Body of pancreas (tissue), 4 donors: ENCODE data around the gene NCR1. TPM values are rescaled to one million over a fixed set of nuclear protein-coding genes. Genes with fewer than 3 reads are reported as not detected.
"Not testable (repeated sequence)": the region's sequence is repeated elsewhere in the genome, so short reads cannot be mapped to it uniquely, and the experiment has no call there.

Source experiments
- ATAC-seq: fragments of 150-250 bp; one replicate; pipeline ENCODE4 v1.9.1; 2016
- DNase-seq, 4 donors: peaks; one replicate each; pipeline ENCODE4 v3.0.0-alpha.2; 2019
- H3K27ac ChIP-seq, 4 donors: fragments of 200-600 bp; sonication (generic); 1 replicate in 3 of 4; 2 replicates in 1 of 4; pipeline versions ENCODE4 v1.5.1 to v1.6.1; 2016 to 2019; ENCODE audit warnings: mild to moderate bottlenecking in 1 of 4, mixed read lengths in 1 of 4, moderate library complexity in 1 of 4
- H3K27me3 ChIP-seq, 2 donors: fragments of 200-600 bp; sonication (generic); one replicate each; pipeline ENCODE4 v1.6.0; 2016; ENCODE audit warnings: mild to moderate bottlenecking in 1 of 2
- H3K36me3 ChIP-seq, 2 donors: fragments of 200-600 bp; sonication (generic); replicated peaks in 1 of 2; 2 replicates each; pipeline ENCODE4 v1.5.1; 2016; ENCODE audit warnings: low read depth in 2 of 2; ENCODE audit not compliant: insufficient read depth in 1 of 2
- H3K4me1 ChIP-seq: fragments of 200-600 bp; sonication (generic); one replicate; pipeline ENCODE4 v1.6.0; 2016
- H3K4me3 ChIP-seq, 2 donors: fragments of 200-600 bp; sonication (generic); 1 replicate in 1 of 2; 2 replicates in 1 of 2; pipeline ENCODE4 v1.5.1; 2016 to 2019
- H3K9me3 ChIP-seq, 3 donors: fragments of 200-600 bp; sonication (generic); 1 replicate in 2 of 3; 2 replicates in 1 of 3; pipeline ENCODE4 v1.5.1; 2016
- CTCF ChIP-seq, 7 experiments: fragments of 450-650 bp in 4 of 7; fragments of 200-600 bp in 3 of 7; sonication (generic) in 3 of 7; IDR thresholded peaks; one replicate each; pipeline ENCODE4 v1.5.1; 2016 to 2019; ENCODE audit warnings: antibody characterized with exemption in 7 of 7
- POLR2A ChIP-seq, 3 donors: fragments of 450-650 bp; IDR thresholded peaks; one replicate each; pipeline ENCODE4 v1.6.1; 2016; ENCODE audit warnings: antibody characterized with exemption in 3 of 3, mild to moderate bottlenecking in 2 of 3
- WGBS, 2 donors: methylation state at CpG; one replicate each; pipeline ENCODE4 v1.1.5; 2017; 5-methylcytosine and 5-hydroxymethylcytosine counted together
- intact Hi-C: fragments of 100-400 bp; cut with DNase I; formaldehyde crosslinking; loops from one replicate; pipeline ENCODE4 v1.15.1; 2023
- total RNA-seq, 2 donors: library from RNA; depleted of rRNA; stranded (reverse); fragments of >200 nt; gene quantifications; one replicate each; pipeline ENCODE4 v1.1.0, GENCODE V29; 2016

NCR1 gene
- total RNA-seq, 2 donors from 2014 or later = not detected

GRCh38 chr19:54949412-54949811 lies 43.5 kb downstream of the NCR1 start:
- TF ChIP-seq CTCF (IDR thresholded peaks at IDR 0.05) (no peak), POLR2A (IDR thresholded peaks at IDR 0.05) (no peak)
- no peaks in the 10 kb centered on the region for H3K9me3 ChIP-seq
- no peaks in the 10 kb centered on the region for H3K27me3 ChIP-seq
- 56 to 61% methylated on average over 2 of the region's 2 CpGs for WGBS, 2 donors
- no peak for ATAC-seq
- DNase-seq = no peak
- H3K36me3 ChIP-seq = no peaks in the 10 kb centered on the region
- H3K4me3 ChIP-seq = no peak overlapping the region
- intact Hi-C loops = no loop called here
- no peak overlapping the region for H3K27ac ChIP-seq
- H3K4me1 ChIP-seq = no peaks in the 10 kb centered on the region

- ATAC-seq, intact Hi-C loops, H3K36me3 ChIP-seq, H3K4me1 ChIP-seq, H3K27me3 ChIP-seq, H3K9me3 ChIP-seq, H3K4me3 ChIP-seq, H3K27ac ChIP-seq, DNase-seq: not testable (repeated sequence)
- 43 to 57% methylated on average over 8 to 10 of the region's 10 CpGs for WGBS, 2 donors
These were observed 44.6 kb downstream of the NCR1 start for GRCh38 chr19:54950580-54950979.

- ATAC-seq = no peak
- Histone ChIP-seq H3K27me3 (no peaks in the 10 kb centered on the region), H3K36me3 (no peaks in the 10 kb centered on the region), H3K9me3 (no peaks in the 10 kb centered on the region), H3K4me3 (no peak overlapping the region), H3K4me1 (no peaks in the 10 kb centered on the region), H3K27ac (no peak overlapping the region)
- 72 to 80% methylated on average over 23 of the region's 23 CpGs for WGBS, 2 donors
- TF ChIP-seq CTCF (IDR thresholded peaks at IDR 0.05) (no peak), POLR2A (IDR thresholded peaks at IDR 0.05) (no peak)
- intact Hi-C loops = no loop called here
- peak in 1 of 4 donors; percentile 37 for DNase-seq
These were observed 46.8 kb downstream of the NCR1 start for GRCh38 chr19:54952591-54953344.

- intact Hi-C loops, H3K9me3 ChIP-seq, ATAC-seq: not testable (repeated sequence)
These were observed 47.4 kb downstream of the NCR1 start for GRCh38 chr19:54953345-54953713.

GRCh38 chr19:54955376-54955775 lies 49.4 kb downstream of the NCR1 start:
- 77 to 78% methylated on average over 9 to 11 of the region's 11 CpGs for WGBS, 2 donors
- Histone ChIP-seq H3K36me3 (no peaks in the 10 kb centered on the region), H3K4me1 (no peaks in the 10 kb centered on the region), H3K27me3 (no peaks in the 10 kb centered on the region), H3K27ac (no peak overlapping the region), H3K4me3 (no peak overlapping the region), H3K9me3 (no peaks in the 10 kb centered on the region)
- intact Hi-C loops = no loop called here
- DNase-seq = no peak
- no peak for TF ChIP-seq CTCF (IDR thresholded peaks at IDR 0.05)
- TF ChIP-seq POLR2A (IDR thresholded peaks at IDR 0.05) = no peak
- ATAC-seq = no peak

More at GRCh38 chr19:54953345-54953713, 47.4 kb downstream of the NCR1 start:
- not testable (repeated sequence) for H3K27ac ChIP-seq, H3K36me3 ChIP-seq, H3K4me3 ChIP-seq, H3K27me3 ChIP-seq, H3K4me1 ChIP-seq, DNase-seq
- 62 to 73% methylated on average over 10 of the region's 10 CpGs for WGBS, 2 donors

- no peaks in the 10 kb centered on the region for H3K36me3 ChIP-seq
- H3K9me3 ChIP-seq = no peaks in the 10 kb centered on the region
- H3K27ac ChIP-seq = no peak overlapping the region
- H3K27me3 ChIP-seq = no peaks in the 10 kb centered on the region
- no peaks in the 10 kb centered on the region for H3K4me1 ChIP-seq
- DNase-seq (no peak), ATAC-seq (no peak)
- TF ChIP-seq CTCF (IDR thresholded peaks at IDR 0.05) = no peak
- intact Hi-C loops = no loop called here
- 35 to 56% methylated on average over 3 to 8 of the region's 8 CpGs for WGBS, 2 donors
- H3K4me3 ChIP-seq = no peak overlapping the region
These were observed 53.9 kb downstream of the NCR1 start for GRCh38 chr19:54959840-54960239.
